Fibroblast of mammary gland (primary cell): ENCODE results near the gene BCR.

ENCODE experiments used
- DNase-seq: peaks from one replicate; pipeline ENCODE4 v3.0.0-alpha.2; 2010; ENCODE audit warnings: low read depth
- H3K4me3 ChIP-seq: 2 replicates; pipeline ENCODE4 v1.5.1; 2011; ENCODE audit warnings: low read depth, mild to moderate bottlenecking, low read length, moderate library complexity; ENCODE audit not compliant: control insufficient read depth
- TF ChIP-seq, protein P1 (sequence below): conservative IDR thresholded peaks from 2 replicates; pipeline ENCODE4 v1.5.1; 2011; ENCODE audit warnings: low read depth, low read length, inconsistent platforms; ENCODE audit not compliant: control insufficient read depth, insufficient read depth

Gene BCR

DNA sequence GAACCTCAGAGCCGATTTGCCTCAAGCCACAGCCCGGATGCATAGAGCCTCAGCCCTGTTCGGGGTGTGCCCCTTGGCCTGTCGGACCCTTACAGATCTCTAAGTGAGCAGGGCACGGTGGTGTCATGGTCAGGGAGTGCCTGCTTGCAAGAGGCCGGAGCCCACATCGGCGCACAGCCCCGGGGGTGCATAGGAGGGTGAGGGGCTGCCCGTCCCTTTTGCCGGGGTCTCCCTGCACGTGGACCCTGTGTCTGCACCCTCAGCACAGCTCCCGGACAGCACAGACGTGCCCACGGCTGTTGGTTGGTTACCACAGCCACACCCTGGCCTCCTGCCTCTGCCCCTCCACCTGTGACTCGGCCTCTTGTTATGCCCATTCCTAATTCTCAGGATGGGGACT, 28.5 kb upstream of the BCR start:
- TF ChIP-seq, protein P1, sequence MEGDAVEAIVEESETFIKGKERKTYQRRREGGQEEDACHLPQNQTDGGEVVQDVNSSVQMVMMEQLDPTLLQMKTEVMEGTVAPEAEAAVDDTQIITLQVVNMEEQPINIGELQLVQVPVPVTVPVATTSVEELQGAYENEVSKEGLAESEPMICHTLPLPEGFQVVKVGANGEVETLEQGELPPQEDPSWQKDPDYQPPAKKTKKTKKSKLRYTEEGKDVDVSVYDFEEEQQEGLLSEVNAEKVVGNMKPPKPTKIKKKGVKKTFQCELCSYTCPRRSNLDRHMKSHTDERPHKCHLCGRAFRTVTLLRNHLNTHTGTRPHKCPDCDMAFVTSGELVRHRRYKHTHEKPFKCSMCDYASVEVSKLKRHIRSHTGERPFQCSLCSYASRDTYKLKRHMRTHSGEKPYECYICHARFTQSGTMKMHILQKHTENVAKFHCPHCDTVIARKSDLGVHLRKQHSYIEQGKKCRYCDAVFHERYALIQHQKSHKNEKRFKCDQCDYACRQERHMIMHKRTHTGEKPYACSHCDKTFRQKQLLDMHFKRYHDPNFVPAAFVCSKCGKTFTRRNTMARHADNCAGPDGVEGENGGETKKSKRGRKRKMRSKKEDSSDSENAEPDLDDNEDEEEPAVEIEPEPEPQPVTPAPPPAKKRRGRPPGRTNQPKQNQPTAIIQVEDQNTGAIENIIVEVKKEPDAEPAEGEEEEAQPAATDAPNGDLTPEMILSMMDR = no peak
- no peak overlapping the region for H3K4me3 ChIP-seq
- DNase-seq = no peak

DNA sequence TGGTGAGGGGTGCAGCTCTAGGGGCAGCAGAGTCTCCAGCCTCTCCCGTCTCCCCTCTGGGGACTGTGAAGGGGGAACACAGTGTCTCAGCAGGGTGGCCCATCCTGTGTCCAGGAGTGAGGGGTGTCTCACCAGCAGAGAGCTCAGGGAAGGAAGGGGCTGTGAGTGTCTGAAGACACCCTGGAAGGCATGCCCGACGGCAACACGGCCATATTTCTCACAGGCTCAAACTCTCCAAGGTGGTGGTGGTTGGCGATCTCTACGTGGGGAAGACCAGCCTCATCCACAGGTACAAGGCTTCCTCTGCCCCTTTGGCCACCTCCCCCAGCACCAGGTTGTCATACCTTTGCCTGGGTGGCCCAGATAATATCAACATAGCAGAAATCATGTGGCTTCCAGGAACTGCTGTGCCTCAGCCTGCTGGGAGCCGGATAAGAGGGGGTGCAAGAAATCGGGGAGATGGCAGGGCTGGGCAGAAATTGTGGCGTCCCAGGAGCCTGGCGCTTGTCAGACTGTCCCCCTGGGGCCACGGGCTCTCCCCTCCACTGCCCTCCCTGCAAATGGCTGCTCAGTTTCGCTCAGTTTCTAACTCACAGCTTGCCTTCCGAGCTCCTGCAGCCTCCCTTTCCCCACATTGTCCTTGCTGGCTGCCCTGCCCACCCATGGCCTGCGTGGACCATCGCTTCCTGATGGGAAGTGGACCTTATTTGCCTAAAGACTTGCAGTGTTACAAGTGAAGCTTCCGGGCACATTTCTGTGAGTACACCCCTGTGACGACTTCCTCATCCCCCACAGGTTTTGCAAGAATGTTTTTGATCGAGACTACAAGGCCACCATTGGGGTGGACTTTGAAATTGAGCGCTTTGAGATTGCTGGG, 27.8 kb upstream of the BCR start:
- no peak for DNase-seq
- no peak overlapping the region for H3K4me3 ChIP-seq
- TF ChIP-seq, protein P1 = no peak

DNA sequence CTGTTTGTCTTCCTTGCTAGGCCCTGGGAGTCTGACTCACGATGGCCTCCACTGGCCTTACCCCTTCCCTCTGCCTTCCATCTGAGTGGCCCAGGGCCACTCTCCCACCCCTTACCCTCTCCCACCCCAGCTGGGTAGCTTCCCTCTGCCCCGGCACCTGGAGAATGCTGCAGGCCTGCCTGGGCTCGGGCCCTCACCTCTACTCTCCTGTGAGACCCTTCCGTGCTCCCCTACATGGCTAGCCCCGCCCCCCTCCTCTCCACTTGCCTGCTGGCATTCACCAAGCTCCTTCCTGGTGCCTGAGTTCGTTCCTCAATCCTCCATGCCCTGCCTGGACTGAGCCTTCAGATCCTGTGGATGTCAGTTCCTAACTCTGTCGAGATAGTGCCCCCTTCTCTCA, 26.3 kb upstream of the BCR start:
- no peak overlapping the region for H3K4me3 ChIP-seq
- no peak for DNase-seq
- TF ChIP-seq, protein P1 = no peak

DNA sequence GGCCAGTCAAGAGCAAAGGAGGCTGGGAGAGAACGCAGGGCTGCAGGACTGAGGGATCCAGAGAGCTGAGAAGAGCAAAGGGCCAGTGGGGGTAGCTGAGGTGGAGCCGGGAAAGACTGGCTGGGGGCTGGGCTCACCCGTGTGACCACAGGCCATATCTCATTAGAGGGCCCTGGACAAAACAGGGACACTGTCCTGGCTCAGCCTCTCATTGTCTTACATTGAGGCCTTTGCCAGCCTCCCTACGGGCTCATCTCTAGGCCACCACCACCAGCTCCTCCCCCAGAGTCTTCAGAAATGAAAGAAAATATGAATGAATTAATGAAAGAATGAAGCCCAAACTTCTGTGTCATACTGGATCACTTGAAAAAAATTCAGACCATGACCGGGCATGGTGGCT, 25.8 kb upstream of the BCR start:
- DNase-seq = no peak
- no peak overlapping the region for H3K4me3 ChIP-seq
- TF ChIP-seq, protein P1 = no peak

DNA sequence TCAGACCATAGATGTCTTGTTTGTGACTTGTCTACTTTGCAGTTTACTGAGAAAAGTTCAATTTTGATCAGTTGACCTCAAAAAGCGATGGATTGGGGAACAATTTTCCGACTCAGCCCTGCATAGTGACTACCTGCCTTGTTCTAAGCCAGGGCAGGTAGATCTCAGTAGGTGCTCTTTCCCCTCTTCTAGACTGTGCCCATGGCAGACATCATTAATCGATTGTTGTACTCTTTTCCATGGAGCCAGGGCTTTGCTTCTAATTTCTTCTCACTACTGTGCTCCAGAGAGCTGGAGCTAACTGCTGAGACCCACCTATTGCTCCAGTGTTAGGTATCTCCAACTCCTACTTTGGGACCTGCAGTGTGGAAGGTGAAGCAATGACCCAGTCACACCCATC, 25.2 kb upstream of the BCR start:
- no peak overlapping the region for H3K4me3 ChIP-seq
- TF ChIP-seq, protein P1 = no peak
- no peak for DNase-seq

DNA sequence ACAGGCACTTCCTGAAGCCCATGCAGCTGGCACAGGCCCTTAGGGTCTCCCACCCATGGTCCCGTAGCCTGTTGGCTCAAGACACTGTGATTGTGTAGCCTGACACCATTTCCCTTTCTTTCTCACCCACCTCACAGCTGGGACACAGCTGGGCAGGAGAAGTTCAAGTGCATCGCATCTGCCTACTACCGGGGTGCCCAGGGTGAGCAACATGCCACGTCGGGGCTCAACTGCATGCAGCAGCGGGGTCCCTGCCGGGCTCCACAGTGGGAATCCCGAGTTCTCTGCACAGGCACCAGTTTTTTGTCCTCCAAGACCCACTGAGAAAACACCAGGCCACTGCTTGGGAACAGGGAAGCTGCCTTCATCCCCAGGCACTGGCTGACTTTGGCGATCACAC, 24.5 kb upstream of the BCR start:
- no peak for DNase-seq
- H3K4me3 ChIP-seq = no peak overlapping the region
- TF ChIP-seq, protein P1 = no peak
